Loucy (cell line): Measurements from ENCODE around the gene POC5.

Experiments used
- H2AFZ ChIP-seq: fragments of 200-600 bp; sonication (generic); 2 replicates; pipeline ENCODE4 v1.6.0; 2016; ENCODE audit warnings: antibody characterized with exemption, mild to moderate bottlenecking, low read length, moderate library complexity
- H3F3A ChIP-seq: fragments of 200-600 bp; 2 replicates; pipeline ENCODE4 v1.6.0; 2016; ENCODE audit warnings: antibody characterized with exemption, low read depth, mild to moderate bottlenecking
- H3K27me3 ChIP-seq: fragments of 200-600 bp; sonication (generic); 2 replicates; pipeline ENCODE4 v1.6.1; 2014; ENCODE audit warnings: low read length, mild to moderate bottlenecking; ENCODE audit not compliant: insufficient read depth, poor library complexity, severe bottlenecking
- H3K36me3 ChIP-seq: fragments of 200-600 bp; sonication (generic); 2 replicates; pipeline ENCODE4 v1.6.1; 2016; ENCODE audit warnings: low read length; ENCODE audit not compliant: insufficient read depth
- H3K4me1 ChIP-seq: fragments of 200-600 bp; sonication (generic); 2 replicates; pipeline ENCODE4 v1.5.1; 2014; ENCODE audit warnings: low read length, mild to moderate bottlenecking; ENCODE audit not compliant: insufficient read depth, poor library complexity, severe bottlenecking
- H3K4me2 ChIP-seq: fragments of 200-600 bp; sonication (generic); 2 replicates; pipeline ENCODE4 v1.6.0; 2014; ENCODE audit warnings: antibody characterized with exemption, low read length, low read depth, mild to moderate bottlenecking; ENCODE audit not compliant: poor library complexity, severe bottlenecking
- H3K4me3 ChIP-seq: fragments of 200-600 bp; sonication (generic); 2 replicates; pipeline ENCODE4 v1.5.1; 2014; ENCODE audit warnings: low read length, mild to moderate bottlenecking, mixed read lengths; ENCODE audit not compliant: poor library complexity, severe bottlenecking
- H3K79me2 ChIP-seq: fragments of 200-600 bp; sonication (generic); 2 replicates; pipeline ENCODE4 v1.6.1; 2014; ENCODE audit warnings: low read length; ENCODE audit not compliant: insufficient read depth
- H3K9ac ChIP-seq: fragments of 200-600 bp; sonication (generic); 2 replicates; pipeline ENCODE4 v1.6.0; 2014; ENCODE audit warnings: mild to moderate bottlenecking, low read depth, low read length, moderate library complexity; ENCODE audit not compliant: poor library complexity, severe bottlenecking
- H3K9me2 ChIP-seq: fragments of 200-600 bp; sonication (generic); replicated peaks from 2 replicates; pipeline ENCODE4 v1.6.1; 2016; ENCODE audit warnings: low read depth, low read length, mixed read lengths
- H3K9me3 ChIP-seq: fragments of 200-600 bp; sonication (generic); 2 replicates; pipeline ENCODE4 v1.6.1; 2014; ENCODE audit warnings: mild to moderate bottlenecking, antibody characterized with exemption, low read length, low read depth; ENCODE audit not compliant: insufficient read depth
- H4K20me1 ChIP-seq: fragments of 200-600 bp; sonication (generic); 2 replicates; pipeline ENCODE4 v1.6.0; 2014; ENCODE audit warnings: antibody characterized with exemption, low read length, mild to moderate bottlenecking; ENCODE audit not compliant: insufficient read depth, poor library complexity, severe bottlenecking
- CTCF ChIP-seq: fragments of 200-600 bp; sonication (generic); conservative IDR thresholded peaks from 2 replicates; pipeline ENCODE4 v1.5.1; 2014; ENCODE audit warnings: mild to moderate bottlenecking, antibody characterized with exemption, low read length
- EZH2phosphoT487 ChIP-seq: fragments of 200-600 bp; IDR thresholded peaks from 2 replicates; pipeline ENCODE4 v1.6.1; 2018; ENCODE audit warnings: antibody characterized with exemption, mild to moderate bottlenecking, moderate library complexity, borderline replicate concordance

The POC5 gene

GRCh38 chr5:75707911-75708509 is 9.2 kb downstream of the POC5 start:
- H3K4me2 ChIP-seq, result no peak overlapping the region
- no peaks in the 10 kb centered on the region for H3K9me2 ChIP-seq
- H2AFZ ChIP-seq, result no peak overlapping the region
- no peaks in the 10 kb centered on the region for H3K9me3 ChIP-seq
- TF ChIP-seq EZH2phosphoT487 (no peak), CTCF (no peak)
- no peak overlapping the region for H3K4me3 ChIP-seq
- H3K4me1 ChIP-seq, result peaks cover 29% of the 10 kb centered on the region
- 0 out of 2 replicates have a peak, but pooled peaks cover 3% of the 10 kb centered on the region for H3F3A ChIP-seq
- peaks cover 18% of the 10 kb centered on the region; the same call in 1 of the 2 replicates for H3K36me3 ChIP-seq
- H4K20me1 ChIP-seq, result peaks cover 11% of the 10 kb centered on the region
- no peaks in the 10 kb centered on the region for H3K27me3 ChIP-seq
- H3K79me2 ChIP-seq, result peaks cover 35% of the 10 kb centered on the region
- H3K9ac ChIP-seq, result no peak overlapping the region

- no peak for TF ChIP-seq CTCF
- H3K9ac ChIP-seq, result no peak overlapping the region
- H4K20me1 ChIP-seq, result peaks cover 4% of the 10 kb centered on the region
- H3K9me2 ChIP-seq, result no peaks in the 10 kb centered on the region
- H3K27me3 ChIP-seq, result no peaks in the 10 kb centered on the region
- no peaks in the 10 kb centered on the region for H3K9me3 ChIP-seq
- H3K36me3 ChIP-seq, result peaks cover 30% of the 10 kb centered on the region; the same call in 1 of the 2 replicates
- peaks cover 16% of the 10 kb centered on the region for H3K4me1 ChIP-seq
- peaks cover 23% of the 10 kb centered on the region for H3K79me2 ChIP-seq
- H2AFZ ChIP-seq, result no peak overlapping the region
- no peak overlapping the region for H3K4me3 ChIP-seq
- no peak overlapping the region for H3K4me2 ChIP-seq
- H3F3A ChIP-seq, result 0 out of 2 replicates have a peak, but pooled peaks cover 3% of the 10 kb centered on the region
These were observed 10.5 kb downstream of the POC5 start for GRCh38 chr5:75706775-75707174.

- Histone ChIP-seq H3K79me2 (peaks cover 20% of the 10 kb centered on the region; the same call in 1 of the 2 replicates), H3K4me1 (peaks cover 13% of the 10 kb centered on the region), H3K27me3 (no peaks in the 10 kb centered on the region), H3K4me2 (no peak overlapping the region), H3F3A (0 out of 2 replicates have a peak, but pooled peaks cover 3% of the 10 kb centered on the region), H3K4me3 (no peak overlapping the region), H3K36me3 (peaks cover 32% of the 10 kb centered on the region; the same call in 1 of the 2 replicates), H3K9ac (no peak overlapping the region), H2AFZ (no peak overlapping the region), H3K9me3 (no peaks in the 10 kb centered on the region), H3K9me2 (no peaks in the 10 kb centered on the region), H4K20me1 (no peaks in the 10 kb centered on the region)
- TF ChIP-seq EZH2phosphoT487, result no peak
- TF ChIP-seq CTCF, result no peak
These were observed 11.2 kb downstream of the POC5 start for GRCh38 chr5:75706016-75706415.
